ENCODE results near the gene NDUFB11.

Gene NDUFB11

DNA sequence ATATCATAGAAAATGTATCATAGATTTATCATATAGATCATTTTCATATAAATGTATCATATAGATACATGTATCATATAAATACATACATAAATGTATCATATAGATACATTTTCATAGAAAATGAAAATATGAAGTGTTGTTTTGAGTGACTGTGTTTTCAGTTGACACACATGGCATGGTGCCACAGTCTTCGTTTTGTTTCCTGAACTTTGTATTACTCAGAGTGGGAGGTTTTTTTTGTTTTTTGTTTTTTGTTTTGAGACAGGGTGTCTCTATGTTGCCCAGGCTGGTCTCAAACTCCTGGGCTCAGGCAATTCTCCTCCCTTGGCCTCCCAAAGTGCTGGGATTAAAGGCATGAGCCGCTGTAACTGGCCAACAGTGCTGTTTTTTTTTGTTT, 4.4 kb upstream of the NDUFB11 start:
- Histone ChIP-seq H3K4me2 (ENCODE audit: low read depth, low read length, poor library complexity, severe bottlenecking) (peak overlapping the region; percentile 27), H3K4me1 (ENCODE audit: insufficient read depth, low read length, poor library complexity, severe bottlenecking) (peaks cover 8% of the 10 kb centered on the region), H3K27me3 (ENCODE audit: insufficient read depth, low read length, poor library complexity, severe bottlenecking) (no peaks in the 10 kb centered on the region), H3K4me3 (ENCODE audit: low read length, poor library complexity, severe bottlenecking) (peak overlapping the region; percentile 17), H4K20me1 (ENCODE audit: insufficient read depth, low read length, poor library complexity, severe bottlenecking) (peaks cover 52% of the 10 kb centered on the region), H3K9me2 (replicated peaks; ENCODE audit: low read depth, low read length) (no peaks in the 10 kb centered on the region), H3F3A (ENCODE audit: low read depth) (no peaks in the 10 kb centered on the region), H3K9ac (ENCODE audit: low read depth, low read length, poor library complexity, severe bottlenecking) (no peak overlapping the region), H3K36me3 (ENCODE audit: insufficient read depth, low read length) (peaks cover 6% of the 10 kb centered on the region; the same call in 1 of the 2 replicates), H3K9me3 (ENCODE audit: insufficient read depth, low read depth, low read length) (no peaks in the 10 kb centered on the region), H2AFZ (ENCODE audit: low read length) (no peak overlapping the region), H3K79me2 (ENCODE audit: insufficient read depth, low read length) (peaks cover 87% of the 10 kb centered on the region)
- TF ChIP-seq EZH2phosphoT487 (IDR thresholded peaks at IDR 0.05; ENCODE audit: borderline replicate concordance), result no peak
- TF ChIP-seq, protein P1, sequence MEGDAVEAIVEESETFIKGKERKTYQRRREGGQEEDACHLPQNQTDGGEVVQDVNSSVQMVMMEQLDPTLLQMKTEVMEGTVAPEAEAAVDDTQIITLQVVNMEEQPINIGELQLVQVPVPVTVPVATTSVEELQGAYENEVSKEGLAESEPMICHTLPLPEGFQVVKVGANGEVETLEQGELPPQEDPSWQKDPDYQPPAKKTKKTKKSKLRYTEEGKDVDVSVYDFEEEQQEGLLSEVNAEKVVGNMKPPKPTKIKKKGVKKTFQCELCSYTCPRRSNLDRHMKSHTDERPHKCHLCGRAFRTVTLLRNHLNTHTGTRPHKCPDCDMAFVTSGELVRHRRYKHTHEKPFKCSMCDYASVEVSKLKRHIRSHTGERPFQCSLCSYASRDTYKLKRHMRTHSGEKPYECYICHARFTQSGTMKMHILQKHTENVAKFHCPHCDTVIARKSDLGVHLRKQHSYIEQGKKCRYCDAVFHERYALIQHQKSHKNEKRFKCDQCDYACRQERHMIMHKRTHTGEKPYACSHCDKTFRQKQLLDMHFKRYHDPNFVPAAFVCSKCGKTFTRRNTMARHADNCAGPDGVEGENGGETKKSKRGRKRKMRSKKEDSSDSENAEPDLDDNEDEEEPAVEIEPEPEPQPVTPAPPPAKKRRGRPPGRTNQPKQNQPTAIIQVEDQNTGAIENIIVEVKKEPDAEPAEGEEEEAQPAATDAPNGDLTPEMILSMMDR (conservative IDR thresholded peaks at IDR 0.05; ENCODE audit: low read length), result no peak

- Histone ChIP-seq H2AFZ (ENCODE audit: low read length) (no peak overlapping the region), H3K9me3 (ENCODE audit: insufficient read depth, low read depth, low read length) (no peaks in the 10 kb centered on the region), H3K36me3 (ENCODE audit: insufficient read depth, low read length) (no peaks in the 10 kb centered on the region; the same call in 1 of the 2 replicates), H3F3A (ENCODE audit: low read depth) (no peaks in the 10 kb centered on the region), H3K4me2 (ENCODE audit: low read depth, low read length, poor library complexity, severe bottlenecking) (peak overlapping the region; percentile 87), H3K9ac (ENCODE audit: low read depth, low read length, poor library complexity, severe bottlenecking) (peak overlapping the region; percentile 94), H3K27me3 (ENCODE audit: insufficient read depth, low read length, poor library complexity, severe bottlenecking) (no peaks in the 10 kb centered on the region), H4K20me1 (ENCODE audit: insufficient read depth, low read length, poor library complexity, severe bottlenecking) (peaks cover 49% of the 10 kb centered on the region), H3K4me1 (ENCODE audit: insufficient read depth, low read length, poor library complexity, severe bottlenecking) (peaks cover 8% of the 10 kb centered on the region), H3K4me3 (ENCODE audit: low read length, poor library complexity, severe bottlenecking) (peak overlapping the region; percentile 93), H3K9me2 (replicated peaks; ENCODE audit: low read depth, low read length) (no peaks in the 10 kb centered on the region), H3K79me2 (ENCODE audit: insufficient read depth, low read length) (peaks cover 88% of the 10 kb centered on the region)
- TF ChIP-seq, protein P1 (conservative IDR thresholded peaks at IDR 0.05; ENCODE audit: low read length), result no peak
- TF ChIP-seq EZH2phosphoT487 (IDR thresholded peaks at IDR 0.05; ENCODE audit: borderline replicate concordance), result no peak
Observed at GRCh38 chrX:47146936-47147859, 2.7 kb upstream of the NDUFB11 start.

DNA sequence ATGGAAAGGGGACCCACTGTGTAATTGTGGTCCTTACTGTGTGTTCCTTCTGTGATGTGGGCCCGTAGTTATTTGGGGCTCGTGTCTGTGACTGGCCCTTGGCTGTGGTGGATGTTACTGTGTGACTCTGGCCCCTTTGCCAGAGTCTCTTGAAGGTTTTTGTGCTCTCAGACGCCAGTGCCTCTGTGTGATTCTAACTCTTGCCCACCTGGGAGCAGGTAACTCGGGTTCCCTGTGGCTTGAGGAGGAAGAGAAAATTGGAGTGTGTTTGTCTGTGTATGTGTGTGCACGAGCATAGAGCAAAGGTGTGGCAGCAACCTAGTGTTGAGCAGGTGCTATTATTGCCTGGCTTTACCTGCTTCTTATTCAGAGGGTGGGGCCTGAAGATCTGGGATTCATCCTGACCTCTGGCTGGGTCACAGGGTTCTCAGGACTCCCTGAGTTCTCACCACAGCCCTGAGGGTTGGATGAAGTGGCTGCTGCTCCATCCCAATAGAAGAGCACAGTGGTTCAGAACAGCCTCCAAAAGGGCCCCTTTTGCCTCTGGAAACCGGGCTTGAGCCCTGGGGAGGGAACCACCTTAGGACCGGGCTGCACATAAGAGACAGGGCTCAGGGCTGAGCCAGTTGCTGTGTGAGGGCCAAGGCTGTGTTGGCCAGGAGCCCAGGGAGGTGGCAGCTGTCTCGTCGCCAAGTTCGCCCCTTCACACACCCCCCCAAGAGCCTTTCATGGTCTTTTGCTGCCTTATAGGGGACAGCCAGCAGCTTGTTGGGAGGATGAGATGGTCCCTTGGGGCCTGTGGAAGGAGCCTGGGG, 1.8 kb upstream of the NDUFB11 start:
- Histone ChIP-seq H3K4me1 (ENCODE audit: insufficient read depth, low read length, poor library complexity, severe bottlenecking) (peaks cover 8% of the 10 kb centered on the region), H3K9me3 (ENCODE audit: insufficient read depth, low read depth, low read length) (no peaks in the 10 kb centered on the region), H3K9me2 (replicated peaks; ENCODE audit: low read depth, low read length) (no peaks in the 10 kb centered on the region), H3K27me3 (ENCODE audit: insufficient read depth, low read length, poor library complexity, severe bottlenecking) (no peaks in the 10 kb centered on the region), H3K36me3 (ENCODE audit: insufficient read depth, low read length) (peaks cover 5% of the 10 kb centered on the region; the same call in 1 of the 2 replicates), H3K9ac (ENCODE audit: low read depth, low read length, poor library complexity, severe bottlenecking) (peak overlapping the region; percentile 94), H3K79me2 (ENCODE audit: insufficient read depth, low read length) (peaks cover 84% of the 10 kb centered on the region), H3K4me2 (ENCODE audit: low read depth, low read length, poor library complexity, severe bottlenecking) (peak overlapping the region; percentile 87), H4K20me1 (ENCODE audit: insufficient read depth, low read length, poor library complexity, severe bottlenecking) (peaks cover 43% of the 10 kb centered on the region), H3F3A (ENCODE audit: low read depth) (no peaks in the 10 kb centered on the region), H2AFZ (ENCODE audit: low read length) (no peak overlapping the region), H3K4me3 (ENCODE audit: low read length, poor library complexity, severe bottlenecking) (peak overlapping the region; percentile 93)
- no peak for TF ChIP-seq EZH2phosphoT487 (IDR thresholded peaks at IDR 0.05; ENCODE audit: borderline replicate concordance)
- TF ChIP-seq, protein P1 (conservative IDR thresholded peaks at IDR 0.05; ENCODE audit: low read length), result no peak
